ENCODE measurements around the gene ERO1B.

Gene ERO1B

DNA sequence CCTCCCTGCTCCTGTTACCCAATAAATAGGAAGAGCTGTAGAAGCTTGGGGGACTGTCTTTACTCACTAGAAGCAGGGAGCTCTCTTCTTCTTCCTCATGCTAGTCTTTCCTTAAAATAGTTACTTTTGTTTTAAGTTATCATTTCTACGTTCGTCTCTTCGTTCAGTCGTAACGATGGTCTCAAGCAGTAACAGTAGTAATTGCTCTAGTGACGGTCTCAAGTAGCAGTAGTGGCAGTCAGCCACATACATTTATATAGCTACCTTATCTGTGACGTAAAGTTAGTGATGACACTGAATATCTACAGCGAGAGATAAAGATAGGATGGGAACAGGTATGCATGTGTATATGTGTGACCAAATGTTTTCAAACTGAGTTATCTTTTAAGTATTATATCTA lies 15.4 kb upstream of the ERO1B start:
- no peak for DNase-seq (ENCODE audit: low read depth in 2 of 2)

DNA sequence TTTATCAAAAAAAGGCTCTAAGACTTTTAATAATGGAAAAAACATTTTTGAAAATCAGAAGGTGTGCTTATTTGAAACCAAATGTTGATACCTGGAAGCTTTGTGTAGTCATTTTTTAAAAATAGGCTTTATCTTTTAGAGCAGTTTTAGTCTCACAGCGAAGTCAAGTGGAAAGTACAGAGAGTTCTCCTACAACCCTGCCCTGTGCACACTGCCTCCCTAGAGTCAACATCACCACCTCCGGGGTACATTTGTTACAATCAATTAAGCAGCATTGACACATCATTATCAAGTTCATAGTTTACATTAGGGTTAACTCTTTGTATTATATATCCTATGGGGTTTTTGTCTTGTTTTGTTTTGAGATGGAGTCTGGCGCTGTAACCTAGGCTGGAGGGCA lies 10.7 kb upstream of the ERO1B start:
- no peak for DNase-seq (ENCODE audit: low read depth in 2 of 2)

DNA sequence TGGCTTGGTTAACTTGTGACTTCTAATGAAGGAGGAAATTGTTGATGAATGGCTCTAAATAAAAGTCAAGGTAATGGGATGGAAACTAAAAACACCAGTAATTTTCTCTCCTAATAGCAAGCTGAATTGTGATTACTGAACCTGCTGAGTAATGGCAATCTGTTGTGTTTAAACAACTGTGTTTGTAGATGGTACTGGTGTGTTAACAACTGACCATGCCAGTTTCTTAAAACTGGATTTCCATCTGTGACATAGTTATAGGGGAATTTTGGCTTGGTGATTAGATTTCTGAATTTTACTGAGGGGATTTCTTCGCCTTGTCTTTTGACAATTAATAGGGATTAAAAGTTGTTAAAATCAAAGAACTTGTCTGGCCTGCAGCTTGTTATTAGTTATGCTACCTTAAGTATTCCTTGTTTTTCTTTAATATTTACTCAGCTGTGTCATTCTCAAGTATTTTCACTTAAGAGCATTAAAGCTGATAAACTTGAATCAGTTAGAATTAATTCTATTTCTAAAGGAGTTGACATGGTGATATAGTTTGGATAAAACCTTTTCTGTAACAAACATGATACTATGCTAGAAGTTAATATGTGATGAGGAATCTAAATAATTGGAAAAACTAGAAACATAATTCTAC lies 7.9 kb upstream of the ERO1B start:
- no peak for DNase-seq (ENCODE audit: low read depth in 2 of 2)

DNA sequence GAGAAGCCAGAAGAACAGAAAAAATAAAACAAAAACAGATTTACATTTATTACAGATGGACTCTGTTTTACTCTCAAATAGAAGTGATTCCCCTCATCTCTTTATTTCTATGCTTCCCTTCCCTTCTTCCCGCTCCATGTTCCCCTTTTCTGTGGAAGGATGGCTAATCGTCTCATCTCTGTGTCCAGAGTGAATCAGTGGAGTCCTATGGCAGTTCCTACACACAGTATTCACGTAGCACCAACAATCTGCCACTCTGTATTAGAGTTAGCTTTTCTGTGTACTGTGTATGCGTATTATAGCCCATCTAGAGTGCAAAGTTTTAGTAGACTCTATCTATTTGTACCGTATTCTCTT lies 6.8 kb upstream of the ERO1B start:
- no peak for DNase-seq (ENCODE audit: low read depth in 2 of 2)

DNA sequence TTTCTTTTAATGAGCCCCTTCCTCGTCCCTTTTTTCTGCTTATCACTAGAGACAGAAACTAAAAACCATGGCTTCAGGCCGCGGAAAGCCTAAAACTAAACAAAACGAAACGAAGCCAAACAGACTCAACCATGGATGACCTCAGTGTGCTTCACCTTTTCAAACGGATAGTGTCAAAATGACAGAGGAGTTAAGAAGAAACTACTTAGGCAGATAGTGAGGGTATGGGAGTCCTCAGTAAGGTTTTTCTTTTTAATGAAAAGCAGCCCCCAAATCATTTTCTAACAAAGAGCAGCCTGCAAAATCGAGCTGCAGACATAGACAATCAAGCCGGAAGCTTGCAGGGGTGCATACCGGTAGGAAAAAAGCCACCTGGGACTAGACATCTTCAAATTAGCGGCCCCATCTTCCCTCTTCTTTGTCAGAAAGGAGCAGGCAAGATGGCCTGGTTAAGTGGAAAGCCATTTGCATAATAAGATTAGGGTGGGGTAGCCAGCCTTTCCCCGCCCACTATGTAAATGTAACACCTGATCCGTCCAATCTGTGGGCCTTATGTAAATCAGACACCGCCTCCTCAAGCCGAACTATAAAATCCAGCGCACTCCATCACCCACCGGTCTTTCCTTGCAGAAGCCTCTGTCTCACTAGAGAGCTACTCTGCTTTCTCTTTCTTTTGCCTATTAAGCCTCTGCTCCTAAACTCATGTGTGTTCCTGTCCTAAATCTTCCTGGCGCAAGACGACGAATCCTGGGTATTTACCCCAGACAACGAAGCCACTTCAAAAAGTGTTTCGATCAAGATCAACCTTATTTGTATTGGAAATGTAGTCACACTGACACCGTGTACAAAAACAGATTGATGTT lies 6.2 kb upstream of the ERO1B start:
- no peak for DNase-seq (ENCODE audit: low read depth in 2 of 2)

DNA sequence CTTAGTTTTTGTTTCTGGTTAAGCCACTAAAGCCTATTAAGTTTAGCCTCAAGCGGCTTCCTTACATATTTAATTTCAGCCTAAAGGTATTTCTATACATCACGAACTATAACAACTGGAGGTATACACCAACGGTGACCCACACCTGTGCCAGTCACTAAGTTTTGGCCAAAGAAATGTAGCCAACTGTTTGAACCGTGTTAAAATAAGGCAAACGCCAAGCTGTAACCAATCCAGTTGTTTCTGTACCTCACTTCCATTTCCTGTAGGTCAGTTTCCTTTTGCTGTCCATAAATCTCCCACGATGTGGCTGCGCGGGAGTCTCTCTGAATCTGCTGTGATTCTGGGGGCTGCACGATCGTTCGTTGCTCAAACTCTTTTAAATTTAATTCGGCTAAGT lies 5.6 kb upstream of the ERO1B start:
- DNase-seq (ENCODE audit: low read depth in 2 of 2): no peak

DNA sequence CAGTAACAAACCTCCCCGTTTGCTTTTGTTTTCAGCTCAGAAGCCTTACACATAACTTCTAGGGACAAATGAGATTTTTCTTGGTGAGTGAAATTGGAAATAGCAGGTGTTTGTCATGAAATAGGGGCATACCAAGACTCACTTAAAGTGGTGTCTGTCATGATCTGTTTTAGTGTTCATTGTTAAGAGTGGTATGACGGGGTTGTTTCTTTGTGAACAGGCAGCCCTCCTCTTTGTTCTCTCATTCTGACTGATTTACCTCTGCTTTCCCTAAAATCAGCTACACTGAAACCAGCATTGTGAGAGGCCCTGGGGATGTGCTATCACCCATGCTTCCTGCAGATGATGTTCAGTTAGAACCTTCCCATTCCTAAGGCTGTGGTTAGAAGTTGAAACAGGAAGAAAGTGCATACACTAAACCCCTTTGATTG lies 2.5 kb upstream of the ERO1B start:
- no peak for DNase-seq (ENCODE audit: low read depth in 2 of 2)

DNA sequence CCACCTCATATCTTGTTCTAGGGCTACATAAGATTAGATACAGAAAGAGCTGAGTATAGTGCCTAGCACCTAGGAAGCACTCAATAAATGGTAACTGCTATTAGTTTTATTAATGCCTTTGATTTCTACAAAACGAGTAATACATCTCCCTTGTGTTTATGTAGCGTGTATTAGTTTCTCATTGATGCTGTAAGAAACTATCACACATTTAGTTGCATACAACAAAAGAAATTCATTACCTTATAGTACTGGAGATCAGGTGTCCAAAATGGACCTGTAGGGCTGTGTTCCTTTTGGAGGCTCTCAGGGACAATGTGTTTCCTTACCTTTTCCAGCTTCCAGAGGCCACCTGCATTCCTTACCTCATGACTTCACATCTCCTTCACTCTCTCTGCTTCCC lies 961 bp upstream of the ERO1B start:
- no peak for DNase-seq (ENCODE audit: low read depth in 2 of 2)

DNA sequence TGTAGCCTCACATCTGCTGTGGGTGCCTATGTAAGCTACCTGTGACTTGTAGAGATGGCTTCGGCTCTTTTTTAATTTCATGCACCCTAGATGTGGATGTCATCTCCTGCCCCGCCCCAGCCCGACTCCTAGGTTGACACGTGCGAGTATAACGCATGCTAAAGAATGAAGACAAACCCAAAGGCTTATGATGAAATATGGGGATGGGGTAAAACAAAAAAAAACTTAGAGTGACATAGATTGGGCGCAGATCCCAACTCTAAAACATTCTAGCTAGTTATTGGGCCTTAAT lies 613 bp upstream of the ERO1B start:
- DNase-seq (ENCODE audit: low read depth in 2 of 2): peak in 1 of 2 donors; percentile 8

DNA sequence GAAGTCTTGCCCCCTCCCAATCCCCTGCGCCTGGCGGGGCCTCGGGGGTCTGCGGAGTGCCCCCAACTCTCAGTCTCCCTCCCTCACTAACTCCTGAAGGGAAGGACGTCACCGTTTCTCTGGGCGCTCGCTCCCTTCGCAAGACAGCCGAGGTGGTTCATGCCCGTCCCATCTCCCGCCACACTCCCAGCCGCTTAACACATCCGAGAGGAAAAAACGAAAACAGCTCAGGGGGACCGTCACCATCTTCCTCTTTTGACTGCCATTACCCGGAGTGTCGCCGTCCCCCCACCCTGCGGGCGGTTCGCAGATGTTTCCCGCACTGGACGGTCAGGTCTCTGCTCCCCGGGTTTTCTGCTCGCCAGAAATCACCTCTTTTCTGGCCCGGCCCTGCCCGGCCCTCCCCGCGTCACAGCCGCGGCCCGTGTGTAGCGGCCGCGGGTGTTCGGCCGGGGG lies 532 bp downstream of the ERO1B start:
- DNase-seq (ENCODE audit: low read depth in 2 of 2): peak in 1 of 2 donors; percentile 6

DNA sequence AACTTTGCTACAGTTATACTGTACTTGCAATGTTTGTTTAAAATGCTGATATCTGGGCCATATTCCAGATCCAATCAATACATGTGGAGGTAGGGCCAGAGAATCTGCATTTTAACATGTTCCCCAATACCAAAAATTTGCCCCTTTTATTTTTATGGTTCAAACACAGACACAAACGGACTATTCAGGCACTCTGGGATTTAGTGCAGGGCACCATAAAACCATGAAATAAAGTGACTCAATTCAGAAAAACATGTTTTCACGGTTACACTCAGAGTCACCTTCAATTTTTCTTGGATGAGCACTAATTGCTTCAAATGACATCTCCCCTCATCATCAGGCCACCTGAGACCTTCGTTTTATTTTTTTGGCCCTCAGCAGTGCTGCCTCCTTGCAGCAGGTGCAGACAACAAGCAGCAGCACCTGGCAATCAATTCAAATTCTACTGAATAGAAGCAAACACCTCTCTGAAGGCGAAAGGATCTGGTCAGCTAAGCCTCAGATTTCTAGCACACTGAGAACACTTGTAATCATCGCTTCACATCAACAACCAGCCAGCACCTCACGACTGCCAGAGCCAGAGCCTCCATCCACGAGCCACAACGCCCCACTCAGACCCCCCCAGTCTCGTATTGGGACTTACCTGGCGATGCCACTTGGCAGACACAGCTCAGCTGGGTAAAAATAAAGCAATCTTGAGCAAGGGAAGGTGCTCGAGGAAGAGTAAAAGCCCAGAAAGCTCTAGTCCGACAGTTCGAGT lies 1.1 kb downstream of the ERO1B start:
- DNase-seq (ENCODE audit: low read depth in 2 of 2): peak in 1 of 2 donors; percentile 6

DNA sequence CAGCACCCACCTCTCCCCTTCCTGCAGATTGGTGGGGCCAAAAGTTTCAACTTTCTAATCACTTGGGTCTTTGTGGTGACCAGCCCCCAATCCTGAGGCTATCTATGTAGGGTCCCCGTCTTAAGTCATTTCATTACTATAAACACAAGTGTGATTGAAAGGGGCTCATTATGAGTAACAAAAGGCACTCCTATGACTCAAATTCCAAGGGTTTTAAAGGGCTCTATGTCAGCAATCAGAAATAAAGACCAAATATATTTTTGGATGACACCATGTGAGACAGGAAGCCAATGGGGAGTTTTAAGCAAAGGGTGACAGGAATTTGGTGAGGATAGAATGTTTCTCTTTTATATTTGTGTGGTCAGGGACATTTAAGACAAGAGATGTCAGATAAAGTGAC lies 6.2 kb downstream of the ERO1B start:
- DNase-seq (ENCODE audit: low read depth in 2 of 2): no peak

DNA sequence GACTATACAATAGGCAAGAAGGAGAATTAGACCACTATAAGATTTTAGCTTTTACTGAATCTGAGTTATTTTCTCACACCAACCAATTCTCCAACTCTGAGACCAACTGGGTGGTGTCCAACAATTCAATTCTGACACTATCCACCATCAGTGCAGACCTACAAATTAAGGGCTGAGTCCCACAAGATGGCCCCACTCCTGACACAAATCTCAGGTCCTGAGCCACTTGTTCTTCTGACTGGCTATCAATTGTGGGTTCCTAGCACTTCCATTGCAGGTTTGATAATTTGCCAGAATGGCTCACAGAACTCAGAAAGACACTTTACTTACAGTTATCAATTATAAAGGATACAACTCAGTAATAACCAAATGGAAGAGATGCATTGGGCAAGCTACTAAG lies 6.7 kb downstream of the ERO1B start:
- no peak for DNase-seq (ENCODE audit: low read depth in 2 of 2)

DNA sequence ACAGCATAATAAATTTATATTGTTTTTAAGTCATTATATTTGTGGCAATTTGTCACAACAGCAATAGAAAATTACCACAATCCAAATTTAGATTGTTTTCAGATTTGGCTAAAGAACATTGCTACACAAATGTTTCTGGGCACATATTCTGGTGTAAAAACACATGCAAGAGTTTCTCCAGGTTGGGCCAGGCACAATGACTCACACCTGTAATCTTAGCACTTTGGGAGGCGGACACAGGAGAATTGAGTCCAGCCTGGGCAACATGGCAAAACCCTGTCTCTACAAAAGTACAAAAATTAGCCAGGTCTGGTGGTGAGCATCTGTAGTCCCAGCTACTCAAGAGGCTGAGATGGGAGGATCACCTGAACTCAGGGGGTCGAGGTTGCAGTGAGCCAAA lies 8.4 kb downstream of the ERO1B start:
- no peak for DNase-seq (ENCODE audit: low read depth in 2 of 2)

DNA sequence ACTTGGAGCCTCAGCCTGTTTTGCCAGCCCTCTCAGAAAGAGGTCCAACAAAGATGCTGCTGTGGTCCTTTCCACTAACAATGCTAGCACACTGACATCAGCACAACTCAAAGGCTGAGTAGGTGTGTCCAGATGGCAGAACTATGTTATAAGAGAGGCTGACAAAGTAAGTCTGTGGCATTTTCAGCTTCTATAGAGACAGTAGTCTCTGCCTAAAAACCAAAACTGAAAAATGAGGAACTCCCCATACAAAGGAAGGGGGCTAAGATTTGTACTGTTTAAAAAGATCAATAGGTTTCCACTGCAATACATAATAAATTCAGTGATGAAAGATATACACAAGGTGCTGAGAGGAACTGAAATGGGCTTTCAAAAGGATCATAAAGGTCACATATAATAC lies 12.3 kb downstream of the ERO1B start:
- DNase-seq (ENCODE audit: low read depth in 2 of 2): no peak

DNA sequence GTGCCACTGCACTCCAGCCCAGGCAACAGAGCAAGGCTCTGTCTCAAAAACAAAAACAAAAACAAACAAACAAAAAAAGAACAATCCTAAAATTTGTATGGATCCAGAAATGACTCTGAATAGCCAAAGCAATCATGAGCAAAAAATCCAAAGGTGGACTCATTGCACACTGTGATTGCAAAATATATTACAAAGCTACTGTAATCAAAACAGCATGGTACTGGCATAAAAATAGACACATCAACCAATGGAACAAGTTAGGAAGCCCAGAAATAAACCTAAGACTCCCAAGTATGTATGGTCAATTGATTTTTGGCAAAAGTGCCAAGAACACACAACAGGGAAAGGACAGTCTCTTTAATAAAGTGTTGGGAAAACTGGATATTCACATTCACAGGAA lies 19.9 kb downstream of the ERO1B start:
- no peak for DNase-seq (ENCODE audit: low read depth in 2 of 2)

DNA sequence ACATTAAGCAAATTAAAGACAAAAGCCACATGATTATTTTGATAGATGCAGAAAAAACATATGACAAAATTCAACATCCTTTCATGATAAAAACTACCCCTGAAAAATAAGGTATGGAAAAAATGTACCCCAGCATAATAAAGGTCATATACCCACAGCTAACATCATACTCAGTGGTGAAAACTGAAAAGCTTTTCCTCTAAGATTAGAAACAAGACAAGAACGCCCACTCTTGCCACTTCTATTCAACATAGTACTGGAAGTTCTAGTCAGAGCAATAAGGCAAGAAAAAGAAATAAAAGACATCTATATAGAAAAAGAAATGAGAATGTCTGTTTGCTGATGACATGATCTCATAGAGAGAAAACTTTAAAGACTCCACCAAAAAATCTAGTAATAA lies 20.7 kb downstream of the ERO1B start:
- DNase-seq (ENCODE audit: low read depth in 2 of 2): no peak

DNA sequence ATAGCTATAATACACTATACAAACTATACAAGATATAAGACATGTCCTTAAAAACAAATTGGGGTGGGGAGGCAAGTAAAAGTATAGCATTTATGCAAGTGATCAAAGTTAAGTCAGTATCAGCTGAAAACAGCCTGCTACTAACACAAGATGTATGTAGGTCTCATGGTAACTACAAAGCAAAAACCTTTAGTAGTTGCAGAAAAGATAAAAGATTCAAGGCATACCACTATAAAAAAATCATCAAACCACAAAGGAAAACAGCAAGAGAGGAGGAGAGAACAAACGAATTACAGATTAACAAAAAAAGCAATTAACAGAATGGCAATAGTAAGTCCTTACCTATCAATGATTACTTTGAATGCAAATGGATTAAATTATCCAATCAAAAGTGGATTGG lies 22.7 kb downstream of the ERO1B start:
- no peak for DNase-seq (ENCODE audit: low read depth in 2 of 2)

DNA sequence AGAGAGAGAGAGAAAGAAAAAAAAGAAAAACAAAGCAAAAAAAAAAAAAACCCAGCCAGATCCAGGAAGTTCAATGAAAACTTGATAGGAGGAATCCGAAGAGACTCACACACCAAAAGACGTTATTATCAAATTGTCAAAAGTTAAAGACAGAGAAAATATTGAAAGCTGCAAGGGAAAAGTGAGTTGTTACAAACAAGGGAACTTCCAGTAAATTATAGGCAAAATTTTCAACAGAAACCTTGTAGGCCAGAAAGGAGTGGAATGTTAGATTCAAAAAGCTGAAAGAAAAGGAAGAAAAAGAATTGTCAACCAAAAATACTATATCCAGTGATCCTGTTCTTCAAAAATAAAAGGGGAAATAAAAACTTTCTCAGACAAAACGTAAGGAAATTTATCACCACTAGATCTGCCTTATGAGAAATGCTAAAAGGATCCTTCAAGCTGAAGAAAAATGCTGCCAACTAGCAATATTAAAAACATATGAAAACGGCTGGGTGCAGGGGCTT lies 23.6 kb downstream of the ERO1B start:
- no peak for DNase-seq (ENCODE audit: low read depth in 2 of 2)

DNA sequence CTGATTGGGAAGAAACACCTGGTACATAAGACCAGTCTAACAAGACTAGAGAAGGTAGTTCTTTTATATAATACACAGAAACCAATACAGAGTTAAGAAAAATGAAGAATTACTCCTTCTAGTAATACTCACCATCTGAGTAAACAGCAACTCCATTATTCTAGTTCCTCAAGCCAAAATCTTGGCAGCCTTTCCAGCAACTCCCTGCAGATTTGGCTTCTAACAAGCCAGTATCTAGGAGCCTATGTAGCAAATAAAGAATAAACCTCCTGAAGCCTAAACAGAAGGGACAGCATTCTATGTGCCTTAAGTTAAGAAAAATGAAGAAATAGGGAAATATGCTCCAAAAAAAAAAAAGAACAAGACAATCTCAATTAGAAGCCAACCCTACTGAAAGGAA lies 24.5 kb downstream of the ERO1B start:
- DNase-seq (ENCODE audit: low read depth in 2 of 2): no peak

DNA sequence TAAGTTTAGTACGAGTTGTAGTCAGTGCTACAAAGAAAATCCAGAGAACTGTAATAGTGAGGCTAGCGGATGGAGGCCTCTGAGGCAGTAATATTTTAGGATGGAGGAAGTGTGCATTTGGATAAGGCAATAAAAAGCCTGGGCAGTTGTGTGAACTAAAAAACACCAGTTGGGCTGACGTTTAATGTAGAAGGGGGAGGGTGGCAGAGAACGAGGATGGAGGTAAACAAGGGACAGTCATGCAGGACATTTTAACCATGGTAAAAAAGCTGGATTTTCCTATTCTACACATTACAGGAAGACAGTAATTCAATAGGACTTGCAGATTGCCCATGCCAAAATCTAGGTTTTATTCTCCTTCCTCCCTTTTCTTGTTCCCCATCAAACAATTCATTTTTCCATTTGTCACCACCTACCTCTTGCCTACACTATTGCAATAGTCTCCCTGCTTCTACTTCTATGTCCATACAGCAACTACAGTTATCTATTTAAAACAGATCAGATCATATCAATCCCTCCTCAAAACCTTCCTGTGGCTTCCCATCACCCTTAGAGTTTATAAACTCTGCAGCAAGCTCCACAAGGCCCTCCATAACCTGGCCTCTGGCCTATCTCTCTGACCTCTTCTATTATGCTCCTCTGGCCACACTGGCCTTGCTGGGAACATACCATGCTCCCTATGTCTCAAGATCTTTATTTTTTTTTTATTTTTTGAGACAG lies 27.7 kb downstream of the ERO1B start:
- no peak for DNase-seq (ENCODE audit: low read depth in 2 of 2)

DNA sequence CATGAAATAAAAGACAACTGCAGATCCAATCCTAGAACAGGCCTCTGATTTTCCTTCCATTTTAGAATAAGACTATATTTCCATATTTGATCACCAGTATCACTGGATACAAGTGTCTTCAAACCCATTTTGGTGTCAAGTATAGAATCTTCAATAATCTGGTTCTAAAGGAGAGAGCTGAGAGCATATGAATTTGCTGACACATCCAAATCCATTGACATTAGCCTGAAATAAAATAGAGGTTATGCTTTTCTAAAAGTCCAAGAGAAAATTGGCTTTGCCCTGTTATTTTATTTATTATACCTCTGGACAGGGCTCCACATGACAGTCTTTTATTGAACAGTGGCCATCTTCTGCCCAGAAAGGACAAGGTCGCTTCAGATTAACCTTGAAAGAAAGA lies 28.6 kb downstream of the ERO1B start:
- no peak for DNase-seq (ENCODE audit: low read depth in 2 of 2)
